Thoracic aorta (tissue), 2 donors: ENCODE measurements around the gene AEBP1. TPM values are rescaled to one million over a fixed set of nuclear protein-coding genes. Genes with fewer than 3 reads are reported as not detected.

ENCODE experiments used
- ATAC-seq: fragments of 150-250 bp; one replicate; pipeline ENCODE4 v1.8.0; 2017; ENCODE audit warnings: low read depth; ENCODE audit not compliant: insufficient number of reproducible peaks, low FRiP score
- DNase-seq: peaks from one replicate; pipeline ENCODE4 v3.0.0-alpha.2; 2020; ENCODE audit warnings: low spot score
- H3K27ac ChIP-seq, 2 donors: fragments of 200-600 bp; sonication (generic); 1 replicate in 1 of 2; 2 replicates in 1 of 2; pipeline ENCODE4 v1.5.1; 2016; ENCODE audit warnings: mild to moderate bottlenecking in 2 of 2, moderate library complexity in 2 of 2
- H3K27me3 ChIP-seq: fragments of 200-600 bp; sonication (generic); replicated peaks from 2 replicates; pipeline ENCODE4 v1.6.0; 2016; ENCODE audit warnings: mild to moderate bottlenecking; ENCODE audit not compliant: insufficient read depth
- H3K36me3 ChIP-seq: fragments of 200-600 bp; sonication (generic); one replicate; pipeline ENCODE4 v1.5.1; 2016
- H3K4me1 ChIP-seq, 2 donors: fragments of 200-600 bp; sonication (generic); 1 replicate in 1 of 2; 2 replicates in 1 of 2; pipeline versions ENCODE4 v1.5.1 to v1.6.0; 2016; ENCODE audit warnings: low read depth in 2 of 2, mild to moderate bottlenecking in 1 of 2; ENCODE audit not compliant: control insufficient read depth in 1 of 2
- H3K4me3 ChIP-seq: fragments of 200-600 bp; sonication (generic); 2 replicates; pipeline ENCODE4 v1.5.1; 2016; ENCODE audit warnings: mild to moderate bottlenecking
- H3K9me3 ChIP-seq: fragments of 200-600 bp; sonication (generic); 2 replicates; pipeline ENCODE4 v1.5.1; 2016
- CTCF ChIP-seq: fragments of 200-600 bp; sonication (generic); IDR thresholded peaks from one replicate; pipeline ENCODE4 v1.5.1; 2019; ENCODE audit warnings: antibody characterized with exemption
- total RNA-seq, 2 donors: library from RNA; depleted of rRNA; stranded (reverse); fragments of >200 nt; gene quantifications; one replicate each; pipeline versions ENCODE4 v1.1.0 to v1.2.3, GENCODE V29; 2016

AEBP1 gene
- 1,000 to 10,000 TPM; 1,006 to 1,415 TPM for total RNA-seq

- H3K4me1 ChIP-seq: peaks cover 50 to 84% of the 10 kb centered on the region in 2 donors
- no peaks in the 10 kb centered on the region for H3K9me3 ChIP-seq
- peak within 1 kb of the TSS; percentile 99 to 100 for H3K27ac ChIP-seq
- peak within 1 kb of the TSS; percentile 78 for H3K4me3 ChIP-seq
- no peak for TF ChIP-seq CTCF
- no peaks in the 10 kb centered on the region for H3K27me3 ChIP-seq
- DNase-seq (no peak), ATAC-seq (no peak)
- peaks cover 18% of the 10 kb centered on the region for H3K36me3 ChIP-seq
Measured at GRCh38 chr7:44103923-44104859, at the start of gene AEBP1. TSS of gene AEBP1 (plus strand) at chr7:44104345. CDS start at chr7:44104666, 321 bp downstream.

- Histone ChIP-seq H3K36me3 (peaks cover 76% of the 10 kb centered on the region), H3K4me3 (no peak overlapping the region), H3K9me3 (no peaks in the 10 kb centered on the region), H3K4me1 (no peaks in the 10 kb centered on the region), H3K27me3 (no peaks in the 10 kb centered on the region), H3K27ac (no peak overlapping the region)
- TF ChIP-seq CTCF: no peak
- DNase-seq (no peak), ATAC-seq (no peak)
Measured at GRCh38 chr7:44056681-44057080, 47.5 kb upstream of the AEBP1 start.

DNA sequence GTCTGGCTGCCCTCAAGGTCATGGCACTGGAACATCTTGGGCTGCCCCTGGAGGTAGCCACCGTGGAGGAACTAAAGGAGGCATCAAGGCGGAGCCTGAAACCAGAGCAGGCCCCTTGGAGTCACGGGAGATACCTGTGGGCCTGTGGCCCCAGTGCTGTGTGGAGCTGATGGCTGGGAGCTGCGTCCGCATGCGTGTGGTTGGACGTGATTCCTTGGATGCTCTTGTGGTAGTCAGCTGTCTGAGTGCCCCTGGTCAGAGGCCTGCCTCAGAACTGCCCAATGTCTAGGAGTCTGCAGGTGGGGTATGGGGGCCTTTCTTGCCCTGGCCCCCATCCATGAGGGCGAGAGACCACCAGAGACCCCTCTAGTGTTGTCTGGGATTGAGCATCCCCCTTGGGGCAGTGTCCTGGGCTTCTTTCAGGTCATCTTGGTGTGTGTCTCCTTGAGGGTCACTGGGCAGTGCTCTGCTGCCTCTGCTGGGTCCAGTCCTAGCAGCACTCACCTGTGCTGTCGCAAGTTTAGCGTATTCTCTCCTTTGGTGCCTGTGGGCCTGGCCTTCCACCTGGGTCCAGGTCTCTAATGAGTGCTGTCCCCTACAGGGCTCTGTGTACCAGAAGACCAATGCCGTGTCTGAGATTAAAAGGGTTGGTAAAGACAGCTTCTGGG, 46.8 kb upstream of the AEBP1 start:
- peaks cover 74% of the 10 kb centered on the region for H3K36me3 ChIP-seq
- H3K4me1 ChIP-seq: no peaks in the 10 kb centered on the region
- no peak overlapping the region for H3K27ac ChIP-seq
- DNase-seq: no peak
- no peak for ATAC-seq
- TF ChIP-seq CTCF: no peak
- H3K27me3 ChIP-seq: no peaks in the 10 kb centered on the region
- H3K9me3 ChIP-seq: no peaks in the 10 kb centered on the region
- H3K4me3 ChIP-seq: no peak overlapping the region

DNA sequence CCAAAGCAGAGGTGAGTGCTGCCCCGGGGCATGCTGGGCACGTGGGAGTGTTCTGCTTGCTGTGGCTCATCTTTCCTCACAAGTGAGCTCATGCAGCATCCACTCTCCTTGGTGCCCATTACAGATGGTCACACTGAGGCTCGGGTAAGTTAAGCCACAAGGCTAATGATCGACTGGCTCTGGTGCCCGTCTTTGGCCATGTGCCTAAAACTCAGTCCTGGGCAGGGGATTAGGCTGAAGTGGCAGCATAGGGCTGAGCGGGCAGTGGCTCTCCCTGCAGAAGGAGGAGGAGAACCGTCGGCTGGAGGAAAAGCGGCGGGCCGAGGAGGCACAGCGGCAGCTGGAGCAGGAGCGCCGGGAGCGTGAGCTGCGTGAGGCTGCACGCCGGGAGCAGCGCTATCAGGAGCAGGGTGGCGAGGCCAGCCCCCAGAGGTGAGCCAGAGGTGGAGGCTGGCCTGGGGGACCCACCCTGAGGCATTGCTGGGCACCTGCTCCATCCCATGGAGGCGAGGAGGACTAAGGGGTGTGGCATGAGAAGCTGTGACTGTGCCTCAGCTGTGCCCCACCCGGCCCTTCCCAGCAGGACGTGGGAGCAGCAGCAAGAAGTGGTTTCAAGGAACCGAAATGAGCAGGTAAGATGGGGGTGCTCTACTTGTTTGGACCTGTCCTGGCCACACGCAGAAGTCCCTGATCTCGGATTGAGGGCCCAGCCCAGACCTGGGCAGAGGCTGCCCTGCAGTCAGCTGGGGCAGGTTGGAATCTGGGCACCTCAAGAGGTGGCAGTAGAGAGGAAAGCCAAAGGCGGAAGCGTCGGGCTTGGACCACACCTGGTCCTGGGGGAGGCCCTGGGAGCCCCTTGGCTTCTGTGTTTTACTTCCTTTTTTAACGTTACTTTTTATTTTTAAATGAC, 46.0 kb upstream of the AEBP1 start:
- Histone ChIP-seq H3K9me3 (no peaks in the 10 kb centered on the region), H3K4me1 (peaks cover 0 to 6% of the 10 kb centered on the region in 2 donors), H3K27ac (no peak overlapping the region), H3K27me3 (no peaks in the 10 kb centered on the region), H3K4me3 (no peak overlapping the region), H3K36me3 (peaks cover 66% of the 10 kb centered on the region)
- DNase-seq (no peak), ATAC-seq (no peak)
- TF ChIP-seq CTCF: no peak
